Measurements from ENCODE around the gene FAM241A.

The FAM241A gene

GRCh38 chr4:112144546-112145325 lies 518 bp upstream of the FAM241A start:
- Histone ChIP-seq H3K36me3 (ENCODE audit: control insufficient read depth in 4 of 4, insufficient read depth in 4 of 4, low read length in 3 of 4) (no peaks in the 10 kb centered on the region), H3K4me3 (ENCODE audit: control insufficient read depth in 1 of 7, extremely low read depth in 1 of 7, insufficient read depth in 4 of 7, low read depth in 2 of 7, low read length in 6 of 7) (peak overlapping the region in 2 of 7 experiments; percentile 40 to 51), H3K27me3 (replicated peaks in 2 of 5; ENCODE audit: control insufficient read depth in 4 of 5, insufficient read depth in 5 of 5, low read length in 4 of 5) (no peaks in the 10 kb centered on the region), H3K4me1 (ENCODE audit: control extremely low read depth in 1 of 4, control insufficient read depth in 4 of 4, insufficient read depth in 4 of 4, low read length in 3 of 4) (peaks cover 11 to 58% (median 29%) of the 10 kb centered on the region in 4 experiments), H3K27ac (ENCODE audit: insufficient read depth in 1 of 2, low read depth in 1 of 2, low read length in 2 of 2, poor library complexity in 1 of 2, severe bottlenecking in 2 of 2) (no peak overlapping the region), H3K9me3 (ENCODE audit: control extremely low read depth in 1 of 5, control insufficient read depth in 4 of 5, insufficient read depth in 2 of 5, low read depth in 1 of 5, low read length in 4 of 5) (no peaks in the 10 kb centered on the region)
- DNase-seq = no peak
- ChIA-PET CTCF (interaction anchor here (0.7 kb wide), 1 partner anchor 41 kb away, joined by 3 read pairs; no protein-coding TSS in a partner anchor), POLR2A (no interaction called here)
- 93% methylated on average over 15 of the region's 20 CpGs for WGBS (ENCODE audit: insufficient coverage)

- DNase-seq = peak; percentile 61 to 84 (median 79)
- no peaks in the 10 kb centered on the region for H3K9me3 ChIP-seq (ENCODE audit: control extremely low read depth in 1 of 5, control insufficient read depth in 4 of 5, insufficient read depth in 2 of 5, low read depth in 1 of 5, low read length in 4 of 5)
- POLR2A ChIA-PET = no interaction called here
- CTCF ChIA-PET = no interaction called here
- H3K36me3 ChIP-seq (ENCODE audit: control insufficient read depth in 4 of 4, insufficient read depth in 4 of 4, low read length in 3 of 4) = no peaks in the 10 kb centered on the region
- peak overlapping the region; percentile 74 to 90 for H3K27ac ChIP-seq (ENCODE audit: insufficient read depth in 1 of 2, low read depth in 1 of 2, low read length in 2 of 2, poor library complexity in 1 of 2, severe bottlenecking in 2 of 2)
- H3K4me3 ChIP-seq (ENCODE audit: control insufficient read depth in 1 of 7, extremely low read depth in 1 of 7, insufficient read depth in 4 of 7, low read depth in 2 of 7, low read length in 6 of 7) = peak overlapping the region; percentile 92 to 99 (median 97)
- 0% methylated on average over 31 of the region's 53 CpGs for WGBS (ENCODE audit: insufficient coverage)
- no peaks in the 10 kb centered on the region for H3K27me3 ChIP-seq (replicated peaks in 2 of 5; ENCODE audit: control insufficient read depth in 4 of 5, insufficient read depth in 5 of 5, low read length in 4 of 5)
- H3K4me1 ChIP-seq (ENCODE audit: control extremely low read depth in 1 of 4, control insufficient read depth in 4 of 4, insufficient read depth in 4 of 4, low read length in 3 of 4) = peaks cover 11 to 46% (median 29%) of the 10 kb centered on the region in 4 experiments
These were observed 692 bp downstream of the FAM241A start for GRCh38 chr4:112145790-112146501.

- Histone ChIP-seq H3K27ac (ENCODE audit: insufficient read depth in 1 of 2, low read depth in 1 of 2, low read length in 2 of 2, poor library complexity in 1 of 2, severe bottlenecking in 2 of 2) (peak overlapping the region; percentile 74 to 90), H3K4me1 (ENCODE audit: control extremely low read depth in 1 of 4, control insufficient read depth in 4 of 4, insufficient read depth in 4 of 4, low read length in 3 of 4) (peaks cover 11 to 40% (median 25%) of the 10 kb centered on the region in 4 experiments), H3K4me3 (ENCODE audit: control insufficient read depth in 1 of 7, extremely low read depth in 1 of 7, insufficient read depth in 4 of 7, low read depth in 2 of 7, low read length in 6 of 7) (peak overlapping the region in 6 of 7 experiments; percentile 92 to 97 (median 96)), H3K36me3 (ENCODE audit: control insufficient read depth in 4 of 4, insufficient read depth in 4 of 4, low read length in 3 of 4) (no peaks in the 10 kb centered on the region), H3K9me3 (ENCODE audit: control extremely low read depth in 1 of 5, control insufficient read depth in 4 of 5, insufficient read depth in 2 of 5, low read depth in 1 of 5, low read length in 4 of 5) (no peaks in the 10 kb centered on the region), H3K27me3 (replicated peaks in 2 of 5; ENCODE audit: control insufficient read depth in 4 of 5, insufficient read depth in 5 of 5, low read length in 4 of 5) (no peaks in the 10 kb centered on the region)
- ChIA-PET CTCF (no interaction called here), POLR2A (no interaction called here)
- 0% methylated on average over 1 of the region's 2 CpGs for WGBS (ENCODE audit: insufficient coverage)
- peak in 2 of 3 donors; percentile 19 to 42 for DNase-seq
These were observed 1.2 kb downstream of the FAM241A start for GRCh38 chr4:112146502-112146813.

- DNase-seq = peak in 2 of 3 donors; percentile 23 to 25
- Histone ChIP-seq H3K27ac (ENCODE audit: insufficient read depth in 1 of 2, low read depth in 1 of 2, low read length in 2 of 2, poor library complexity in 1 of 2, severe bottlenecking in 2 of 2) (no peak overlapping the region), H3K9me3 (ENCODE audit: control extremely low read depth in 1 of 5, control insufficient read depth in 4 of 5, insufficient read depth in 2 of 5, low read depth in 1 of 5, low read length in 4 of 5) (no peaks in the 10 kb centered on the region), H3K36me3 (ENCODE audit: control insufficient read depth in 4 of 4, insufficient read depth in 4 of 4, low read length in 3 of 4) (no peaks in the 10 kb centered on the region), H3K4me3 (ENCODE audit: control insufficient read depth in 1 of 7, extremely low read depth in 1 of 7, insufficient read depth in 4 of 7, low read depth in 2 of 7, low read length in 6 of 7) (peak overlapping the region in 4 of 7 experiments; percentile 21 to 97 (median 77)), H3K4me1 (ENCODE audit: control extremely low read depth in 1 of 4, control insufficient read depth in 4 of 4, insufficient read depth in 4 of 4, low read length in 3 of 4) (peaks cover 11 to 30% (median 23%) of the 10 kb centered on the region in 4 experiments), H3K27me3 (replicated peaks in 2 of 5; ENCODE audit: control insufficient read depth in 4 of 5, insufficient read depth in 5 of 5, low read length in 4 of 5) (no peaks in the 10 kb centered on the region)
- ChIA-PET CTCF (interaction anchor here (1.1 to 2.1 kb wide), 4 partner anchors 9 to 87 kb away, joined by 3 to 9 read pairs (median 6); no protein-coding TSS in a partner anchor), POLR2A (no interaction called here)
- 5% methylated on average over 4 of the region's 5 CpGs for WGBS (ENCODE audit: insufficient coverage)
These were observed 2.4 kb downstream of the FAM241A start for GRCh38 chr4:112147697-112148096.

GRCh38 chr4:112150920-112151319 lies 5.7 kb downstream of the FAM241A start:
- Histone ChIP-seq H3K9me3 (ENCODE audit: control extremely low read depth in 1 of 5, control insufficient read depth in 4 of 5, insufficient read depth in 2 of 5, low read depth in 1 of 5, low read length in 4 of 5) (no peaks in the 10 kb centered on the region), H3K4me3 (ENCODE audit: control insufficient read depth in 1 of 7, extremely low read depth in 1 of 7, insufficient read depth in 4 of 7, low read depth in 2 of 7, low read length in 6 of 7) (no peak overlapping the region), H3K4me1 (ENCODE audit: control extremely low read depth in 1 of 4, control insufficient read depth in 4 of 4, insufficient read depth in 4 of 4, low read length in 3 of 4) (peaks cover 12 to 48% (median 22%) of the 10 kb centered on the region in 4 experiments), H3K27me3 (replicated peaks in 2 of 5; ENCODE audit: control insufficient read depth in 4 of 5, insufficient read depth in 5 of 5, low read length in 4 of 5) (no peaks in the 10 kb centered on the region), H3K36me3 (ENCODE audit: control insufficient read depth in 4 of 4, insufficient read depth in 4 of 4, low read length in 3 of 4) (no peaks in the 10 kb centered on the region), H3K27ac (ENCODE audit: insufficient read depth in 1 of 2, low read depth in 1 of 2, low read length in 2 of 2, poor library complexity in 1 of 2, severe bottlenecking in 2 of 2) (no peak overlapping the region)
- DNase-seq = no peak
- CTCF ChIA-PET = interaction anchor here (1.1 to 1.7 kb wide), 2 partner anchors 30 to 116 kb away, joined by 3 to 6 read pairs; no protein-coding TSS in a partner anchor
- WGBS (ENCODE audit: insufficient coverage) = 96% methylated on average over 5 of the region's 5 CpGs
- POLR2A ChIA-PET = no interaction called here

- Histone ChIP-seq H3K36me3 (ENCODE audit: control insufficient read depth in 4 of 4, insufficient read depth in 4 of 4, low read length in 3 of 4) (no peaks in the 10 kb centered on the region), H3K27ac (ENCODE audit: insufficient read depth in 1 of 2, low read depth in 1 of 2, low read length in 2 of 2, poor library complexity in 1 of 2, severe bottlenecking in 2 of 2) (peak overlapping the region in 1 of 2 experiments; percentile 7), H3K4me3 (ENCODE audit: control insufficient read depth in 1 of 7, extremely low read depth in 1 of 7, insufficient read depth in 4 of 7, low read depth in 2 of 7, low read length in 6 of 7) (peak overlapping the region in 1 of 7 experiments; percentile 69), H3K27me3 (replicated peaks in 2 of 5; ENCODE audit: control insufficient read depth in 4 of 5, insufficient read depth in 5 of 5, low read length in 4 of 5) (no peaks in the 10 kb centered on the region), H3K9me3 (ENCODE audit: control extremely low read depth in 1 of 5, control insufficient read depth in 4 of 5, insufficient read depth in 2 of 5, low read depth in 1 of 5, low read length in 4 of 5) (no peaks in the 10 kb centered on the region), H3K4me1 (ENCODE audit: control extremely low read depth in 1 of 4, control insufficient read depth in 4 of 4, insufficient read depth in 4 of 4, low read length in 3 of 4) (peaks cover 8 to 51% (median 17%) of the 10 kb centered on the region in 4 experiments)
- POLR2A ChIA-PET = no interaction called here
- no peak for DNase-seq
- 100% methylated on average over 2 of the region's 6 CpGs for whole genome bisulfite sequencing (ENCODE audit: insufficient coverage)
- CTCF ChIA-PET = no interaction called here
These were observed 7.3 kb downstream of the FAM241A start for GRCh38 chr4:112152521-112152920.
